Parathyroid adenoma (tissue), 2 donors: Measurements from ENCODE around the gene SHISA4.
A peak's percentile ranks its signal among the peaks of the same experiment; 100 is the strongest.

Experiments used
- H2AFZ ChIP-seq: fragments of 300-600 bp; sonication (generic); one replicate; pipeline ENCODE4 v1.7.0; 2017; ENCODE audit warnings: antibody characterized with exemption, mild to moderate bottlenecking
- H3K27ac ChIP-seq: fragments of 300-600 bp; sonication (generic); one replicate; pipeline ENCODE4 v1.7.0; 2017
- H3K27me3 ChIP-seq: fragments of 300-600 bp; sonication (generic); one replicate; pipeline ENCODE4 v1.7.0; 2017; ENCODE audit warnings: low read length; ENCODE audit not compliant: control insufficient read depth, insufficient read depth
- H3K36me3 ChIP-seq: fragments of 300-600 bp; sonication (generic); one replicate; pipeline ENCODE4 v1.7.0; 2017; ENCODE audit warnings: low read length; ENCODE audit not compliant: control insufficient read depth, insufficient read depth
- H3K4me1 ChIP-seq: fragments of 300-600 bp; sonication (generic); one replicate; pipeline ENCODE4 v1.7.0; 2017; ENCODE audit warnings: control low read depth
- H3K4me2 ChIP-seq: fragments of 300-600 bp; sonication (generic); one replicate; pipeline ENCODE4 v1.7.0; 2017; ENCODE audit warnings: low read length
- H3K4me3 ChIP-seq: fragments of 300-600 bp; sonication (generic); one replicate; pipeline ENCODE4 v1.7.0; 2017; ENCODE audit warnings: low read depth, low read length
- H3K79me2 ChIP-seq: fragments of 300-600 bp; sonication (generic); one replicate; pipeline ENCODE4 v1.7.0; 2017; ENCODE audit warnings: control low read depth
- H3K9ac ChIP-seq: fragments of 300-600 bp; sonication (generic); one replicate; pipeline ENCODE4 v1.7.0; 2017; ENCODE audit warnings: mild to moderate bottlenecking
- H3K9me3 ChIP-seq: fragments of 300-600 bp; sonication (generic); one replicate; pipeline ENCODE4 v1.7.0; 2017; ENCODE audit warnings: low read length; ENCODE audit not compliant: control insufficient read depth
- TF ChIP-seq, protein P1 (sequence below): fragments of 300-600 bp; sonication (generic); IDR thresholded peaks from one replicate; pipeline ENCODE4 v1.7.0; 2017; ENCODE audit warnings: antibody characterized with exemption, mild to moderate bottlenecking
- donor health status: primary hyperparathyroidism.

The SHISA4 gene

DNA sequence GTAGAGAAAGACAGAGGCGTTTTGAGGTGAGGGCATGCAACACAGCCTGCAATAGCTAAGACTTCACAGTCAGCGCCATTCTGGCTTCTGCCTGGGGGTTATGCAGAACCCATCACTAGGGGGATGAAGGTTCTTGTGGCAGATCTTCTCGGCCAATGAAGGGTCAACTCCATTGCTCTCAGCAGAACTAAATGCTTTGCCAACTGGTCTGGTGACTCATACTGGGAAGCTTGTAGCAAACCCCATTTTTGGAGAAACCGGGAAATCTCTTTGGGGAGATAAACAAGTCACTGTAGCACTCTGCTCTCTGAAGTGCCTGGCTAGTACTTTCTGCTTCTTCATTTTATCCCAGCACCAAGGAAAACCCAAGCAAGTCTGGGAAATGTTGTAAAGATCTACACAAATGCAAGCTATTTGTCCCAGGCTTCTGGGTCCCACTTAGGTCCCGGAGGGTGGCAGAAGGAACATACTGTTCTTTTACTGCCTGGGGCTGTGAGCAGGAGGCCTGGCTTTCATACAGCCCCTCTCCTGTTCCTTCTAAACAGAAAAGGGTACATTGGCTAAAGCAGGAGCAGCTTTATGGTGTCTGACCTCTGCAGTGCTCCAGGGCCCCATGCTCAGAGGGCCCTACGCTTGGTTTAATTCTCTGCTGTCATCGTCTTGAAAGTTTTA lies 28.8 kb downstream of the SHISA4 start:
- TF ChIP-seq, protein P1, sequence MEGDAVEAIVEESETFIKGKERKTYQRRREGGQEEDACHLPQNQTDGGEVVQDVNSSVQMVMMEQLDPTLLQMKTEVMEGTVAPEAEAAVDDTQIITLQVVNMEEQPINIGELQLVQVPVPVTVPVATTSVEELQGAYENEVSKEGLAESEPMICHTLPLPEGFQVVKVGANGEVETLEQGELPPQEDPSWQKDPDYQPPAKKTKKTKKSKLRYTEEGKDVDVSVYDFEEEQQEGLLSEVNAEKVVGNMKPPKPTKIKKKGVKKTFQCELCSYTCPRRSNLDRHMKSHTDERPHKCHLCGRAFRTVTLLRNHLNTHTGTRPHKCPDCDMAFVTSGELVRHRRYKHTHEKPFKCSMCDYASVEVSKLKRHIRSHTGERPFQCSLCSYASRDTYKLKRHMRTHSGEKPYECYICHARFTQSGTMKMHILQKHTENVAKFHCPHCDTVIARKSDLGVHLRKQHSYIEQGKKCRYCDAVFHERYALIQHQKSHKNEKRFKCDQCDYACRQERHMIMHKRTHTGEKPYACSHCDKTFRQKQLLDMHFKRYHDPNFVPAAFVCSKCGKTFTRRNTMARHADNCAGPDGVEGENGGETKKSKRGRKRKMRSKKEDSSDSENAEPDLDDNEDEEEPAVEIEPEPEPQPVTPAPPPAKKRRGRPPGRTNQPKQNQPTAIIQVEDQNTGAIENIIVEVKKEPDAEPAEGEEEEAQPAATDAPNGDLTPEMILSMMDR: no peak
- H3K36me3 ChIP-seq: no peaks in the 10 kb centered on the region
- peaks cover 10% of the 10 kb centered on the region for H3K4me1 ChIP-seq
- H2AFZ ChIP-seq: peak overlapping the region; percentile 70
- no peak overlapping the region for H3K4me2 ChIP-seq
- H3K9me3 ChIP-seq: no peaks in the 10 kb centered on the region
- peak overlapping the region; percentile 19 for H3K27ac ChIP-seq
- no peaks in the 10 kb centered on the region for H3K27me3 ChIP-seq
- no peak overlapping the region for H3K4me3 ChIP-seq
- H3K79me2 ChIP-seq: no peaks in the 10 kb centered on the region
- H3K9ac ChIP-seq: no peak overlapping the region

DNA sequence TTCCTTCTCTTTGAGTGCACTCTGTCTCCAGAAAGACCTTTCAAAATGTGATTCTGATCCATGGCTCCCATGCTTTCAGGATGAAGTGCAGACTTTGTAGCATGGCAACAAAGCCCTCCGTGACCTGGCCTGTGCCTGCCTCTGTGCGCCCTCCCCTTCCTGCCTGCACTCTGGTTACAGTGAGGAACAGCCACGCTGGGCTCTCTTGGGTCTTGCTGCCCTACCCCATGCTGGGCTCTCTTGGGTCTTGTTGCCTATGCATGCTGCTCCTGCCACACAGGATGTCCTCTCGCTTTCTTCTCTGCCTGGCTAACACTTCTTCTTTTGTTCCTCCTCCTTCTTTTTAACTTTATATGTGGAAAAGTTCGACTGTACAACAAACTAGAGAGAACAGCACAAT lies 29.6 kb downstream of the SHISA4 start:
- Histone ChIP-seq H3K9me3 (no peaks in the 10 kb centered on the region), H3K9ac (no peak overlapping the region), H3K27ac (no peak overlapping the region), H3K36me3 (no peaks in the 10 kb centered on the region), H3K79me2 (no peaks in the 10 kb centered on the region), H3K4me2 (no peak overlapping the region), H3K4me1 (peaks cover 10% of the 10 kb centered on the region), H3K4me3 (no peak overlapping the region), H3K27me3 (no peaks in the 10 kb centered on the region), H2AFZ (no peak overlapping the region)
- TF ChIP-seq, protein P1: no peak

DNA sequence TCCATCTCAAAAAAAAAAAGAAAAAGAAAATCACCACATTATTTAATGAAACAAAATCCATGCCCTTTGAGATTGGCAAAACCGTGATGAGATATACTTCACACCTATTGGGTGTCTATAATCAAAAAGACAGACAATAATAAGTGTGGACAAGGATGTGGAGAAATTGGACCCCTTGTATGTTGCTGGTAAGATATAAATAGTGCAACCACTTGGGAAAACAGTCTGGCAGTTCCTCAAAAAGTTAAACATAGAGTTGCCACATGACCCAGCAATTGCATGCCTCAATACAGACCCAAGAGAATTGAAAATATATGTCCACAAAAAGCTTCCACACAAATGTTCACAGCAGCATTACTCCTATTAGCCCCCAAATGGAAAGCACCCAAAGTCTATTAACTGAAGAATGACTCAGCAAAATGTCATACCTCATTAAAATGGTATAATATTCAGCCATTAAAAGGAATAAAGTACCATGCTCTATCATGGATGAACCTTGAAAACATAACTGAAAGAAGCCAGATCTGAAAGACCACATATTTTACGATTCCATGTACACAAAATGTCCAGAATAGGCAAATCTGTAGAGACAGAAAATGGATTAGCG lies 33.4 kb downstream of the SHISA4 start:
- peaks cover 3% of the 10 kb centered on the region for H3K4me1 ChIP-seq
- no peaks in the 10 kb centered on the region for H3K9me3 ChIP-seq
- H3K9ac ChIP-seq: no peak overlapping the region
- no peak overlapping the region for H3K4me3 ChIP-seq
- TF ChIP-seq, protein P1: no peak
- no peak overlapping the region for H3K27ac ChIP-seq
- no peaks in the 10 kb centered on the region for H3K79me2 ChIP-seq
- no peaks in the 10 kb centered on the region for H3K36me3 ChIP-seq
- no peak overlapping the region for H2AFZ ChIP-seq
- H3K4me2 ChIP-seq: no peak overlapping the region
- no peaks in the 10 kb centered on the region for H3K27me3 ChIP-seq

DNA sequence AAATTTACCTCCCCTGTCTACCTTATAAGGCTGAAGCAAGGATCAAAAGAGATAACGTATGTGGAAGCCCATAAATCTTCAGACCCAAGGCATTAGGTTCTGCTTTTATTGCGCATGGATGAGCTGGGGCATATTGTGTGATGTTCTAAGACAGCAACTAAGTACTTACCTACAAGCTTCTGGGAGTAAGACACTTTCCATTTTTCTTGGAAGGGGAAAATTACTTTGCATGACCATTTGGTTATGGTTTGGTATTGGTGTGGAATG lies 36.5 kb downstream of the SHISA4 start:
- H3K4me1 ChIP-seq: no peaks in the 10 kb centered on the region
- H2AFZ ChIP-seq: no peak overlapping the region
- no peak overlapping the region for H3K4me2 ChIP-seq
- no peaks in the 10 kb centered on the region for H3K36me3 ChIP-seq
- no peak overlapping the region for H3K9ac ChIP-seq
- H3K4me3 ChIP-seq: no peak overlapping the region
- H3K27ac ChIP-seq: no peak overlapping the region
- TF ChIP-seq, protein P1: no peak
- H3K79me2 ChIP-seq: no peaks in the 10 kb centered on the region
- no peaks in the 10 kb centered on the region for H3K9me3 ChIP-seq
- no peaks in the 10 kb centered on the region for H3K27me3 ChIP-seq
